Sigmoid colon (tissue), 4 donors: ENCODE measurements around the gene YPEL5.

Source experiments
- CTCF ChIP-seq, 4 experiments: fragments of 450-650 bp in 3 of 4; fragments of 200-600 bp in 1 of 4; IDR thresholded peaks; one replicate each; pipeline ENCODE4 v1.5.1; 2016 to 2019; ENCODE audit warnings: antibody characterized with exemption in 4 of 4, mild to moderate bottlenecking in 3 of 4, moderate library complexity in 2 of 4
- POLR2AphosphoS5 ChIP-seq, 4 donors: sonication (generic); formaldehyde crosslinking; IDR thresholded peaks; one replicate each; pipeline ENCODE4 v1.6.1; 2017; ENCODE audit warnings: antibody characterized with exemption in 4 of 4

GRCh38 chr2:30149976-30150375 is 3.2 kb downstream of the YPEL5 start:
- no peak for TF ChIP-seq CTCF (IDR thresholded peaks at IDR 0.05)
- TF ChIP-seq POLR2AphosphoS5 (IDR thresholded peaks at IDR 0.05): no peak
